Stimulated activated CD8-positive, alpha-beta memory T cell treated with anti-CD3 and anti-CD28 coated beads, Interleukin-7, amount 100 ng/mL, for 48 hours (primary cell): Measurements from ENCODE around the gene KIAA0319L.

Experiments
- DNase-seq, 2 donors: peaks; one replicate each; pipeline ENCODE4 v3.0.0-alpha.2; 2020; ENCODE audit warnings: low read depth in 1 of 2; ENCODE audit errors: extremely low read depth in 1 of 2

KIAA0319L gene

GRCh38 chr1:35398739-35399138 lies 158.5 kb downstream of the KIAA0319L start:
- DNase-seq = no peak

- DNase-seq = no peak
These were observed 162.8 kb downstream of the KIAA0319L start for GRCh38 chr1:35394386-35394785.

- DNase-seq = no peak
These were observed 166.4 kb downstream of the KIAA0319L start for GRCh38 chr1:35390600-35391494.

GRCh38 chr1:35386959-35387358 lies 170.2 kb downstream of the KIAA0319L start:
- DNase-seq = no peak

- DNase-seq = no peak
These were observed 170.9 kb downstream of the KIAA0319L start for GRCh38 chr1:35386290-35386689.
